Subcutaneous abdominal adipose tissue (tissue), 5 donors: Measurements from ENCODE around the gene GALNTL6.

Experiments used
- H3K27ac ChIP-seq: one replicate; pipeline ENCODE4 v1.7.0; 2013; ENCODE audit warnings: low read depth, mild to moderate bottlenecking, inconsistent platforms, low read length, moderate library complexity
- H3K27me3 ChIP-seq, 5 donors: one replicate each; pipeline ENCODE4 v1.7.0; 2013; ENCODE audit warnings: low read length in 5 of 5, inconsistent platforms in 1 of 5; ENCODE audit not compliant: control insufficient read depth in 5 of 5, insufficient read depth in 4 of 5
- H3K36me3 ChIP-seq, 5 donors: one replicate each; pipeline ENCODE4 v1.7.0; 2013; ENCODE audit warnings: low read length in 5 of 5; ENCODE audit not compliant: control insufficient read depth in 5 of 5, insufficient read depth in 5 of 5
- H3K4me1 ChIP-seq, 5 donors: one replicate each; pipeline ENCODE4 v1.7.0; 2013; ENCODE audit warnings: low read length in 5 of 5, mild to moderate bottlenecking in 3 of 5, moderate library complexity in 1 of 5; ENCODE audit not compliant: control insufficient read depth in 5 of 5, insufficient read depth in 5 of 5
- H3K4me3 ChIP-seq, 5 donors: one replicate each; pipeline ENCODE4 v1.7.0; 2013; ENCODE audit warnings: low read length in 5 of 5, low read depth in 1 of 5
- H3K9ac ChIP-seq, 5 donors: one replicate each; pipeline ENCODE4 v1.7.0; 2013; ENCODE audit warnings: low read length in 5 of 5, mild to moderate bottlenecking in 4 of 5, moderate library complexity in 3 of 5
- H3K9me3 ChIP-seq, 5 donors: one replicate each; pipeline ENCODE4 v1.7.0; 2013; ENCODE audit warnings: low read length in 5 of 5; ENCODE audit not compliant: control insufficient read depth in 5 of 5
- donor health status: healthy.
- donor health status: healthy.
- donor health status: healthy.
- donor health status: healthy.
- donor health status: healthy.

GALNTL6 gene

GRCh38 chr4:172369471-172369959 is 556.3 kb downstream of the GALNTL6 start:
- no peak overlapping the region for H3K4me3 ChIP-seq
- H3K27ac ChIP-seq, result no peak overlapping the region
- H3K9ac ChIP-seq, result no peak overlapping the region
- H3K36me3 ChIP-seq, result no peaks in the 10 kb centered on the region
- H3K4me1 ChIP-seq, result no peaks in the 10 kb centered on the region
- H3K9me3 ChIP-seq, result peaks cover 0 to 10% (median 3%) of the 10 kb centered on the region in 5 donors
- H3K27me3 ChIP-seq, result no peaks in the 10 kb centered on the region

GRCh38 chr4:172377486-172378140 is 564.4 kb downstream of the GALNTL6 start:
- Histone ChIP-seq H3K9me3 (peaks cover 0 to 7% (median 3%) of the 10 kb centered on the region in 5 donors), H3K27me3 (no peaks in the 10 kb centered on the region), H3K9ac (no peak overlapping the region), H3K4me1 (no peaks in the 10 kb centered on the region), H3K4me3 (no peak overlapping the region), H3K36me3 (no peaks in the 10 kb centered on the region), H3K27ac (no peak overlapping the region)

DNA sequence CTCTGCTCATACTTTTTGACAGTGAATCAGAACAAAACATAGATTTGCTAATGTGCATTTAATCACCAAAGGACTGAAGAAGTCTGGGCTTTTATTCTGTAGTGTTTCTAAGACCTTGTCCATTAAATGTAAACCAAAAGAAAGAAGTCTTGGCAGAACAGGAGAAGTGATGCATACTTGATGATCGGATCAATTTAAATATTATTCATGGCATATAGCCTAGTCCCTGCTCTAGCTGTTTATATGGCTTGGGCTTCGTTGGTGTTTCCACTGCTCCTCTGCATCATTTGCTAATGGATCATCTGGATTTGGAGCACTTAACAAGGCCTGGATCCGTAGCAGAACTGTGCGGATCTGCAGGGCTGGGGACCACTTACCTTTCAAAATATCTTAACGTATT is 566.6 kb downstream of the GALNTL6 start:
- Histone ChIP-seq H3K9ac (no peak overlapping the region), H3K27ac (no peak overlapping the region), H3K27me3 (no peaks in the 10 kb centered on the region), H3K36me3 (no peaks in the 10 kb centered on the region), H3K9me3 (peaks cover 0 to 7% (median 3%) of the 10 kb centered on the region in 5 donors), H3K4me1 (no peaks in the 10 kb centered on the region), H3K4me3 (no peak overlapping the region)

DNA sequence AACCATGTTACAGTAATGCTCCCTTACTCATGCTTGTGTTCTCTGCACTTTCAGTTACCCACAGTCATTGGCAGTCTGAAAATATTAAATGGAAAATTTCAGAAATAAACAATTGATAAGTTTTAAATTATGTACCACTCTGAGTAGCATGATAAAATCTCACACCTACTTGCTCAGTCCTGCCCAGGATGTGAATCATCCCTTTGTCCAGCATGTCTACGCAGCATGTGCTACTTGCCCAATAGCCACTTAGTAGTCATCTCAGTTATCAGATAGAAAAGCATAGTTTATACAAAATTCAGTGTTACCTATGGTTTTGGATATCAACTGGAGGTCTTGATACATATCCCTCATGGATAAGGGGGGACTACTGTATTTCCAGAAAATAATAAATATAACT is 577.1 kb downstream of the GALNTL6 start:
- no peak overlapping the region for H3K9ac ChIP-seq
- no peak overlapping the region for H3K4me3 ChIP-seq
- no peaks in the 10 kb centered on the region for H3K36me3 ChIP-seq
- peaks cover 0 to 3% (median 0%) of the 10 kb centered on the region in 5 donors for H3K9me3 ChIP-seq
- H3K27me3 ChIP-seq, result no peaks in the 10 kb centered on the region
- no peak overlapping the region for H3K27ac ChIP-seq
- no peaks in the 10 kb centered on the region for H3K4me1 ChIP-seq

DNA sequence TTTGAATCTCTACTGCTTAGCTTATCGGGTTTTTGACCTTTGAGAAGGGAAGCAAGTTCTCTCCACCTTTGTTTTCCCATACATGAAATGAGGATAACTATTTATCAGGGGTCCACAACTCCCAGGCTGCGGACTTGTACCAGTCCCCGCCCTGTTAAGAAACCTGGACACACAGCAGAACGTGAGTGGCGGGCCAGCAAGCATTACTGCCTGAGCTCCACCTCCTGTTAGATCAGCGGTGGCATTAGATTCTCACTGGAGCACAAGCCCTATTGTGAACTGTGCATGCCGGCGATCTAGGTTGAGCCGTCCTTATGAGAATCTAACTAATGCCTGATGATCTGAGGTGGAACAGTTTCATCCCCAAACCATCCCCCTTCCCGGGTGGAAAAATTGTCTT is 579.5 kb downstream of the GALNTL6 start:
- Histone ChIP-seq H3K4me3 (no peak overlapping the region), H3K36me3 (no peaks in the 10 kb centered on the region), H3K9ac (no peak overlapping the region), H3K27ac (no peak overlapping the region), H3K27me3 (no peaks in the 10 kb centered on the region), H3K4me1 (no peaks in the 10 kb centered on the region), H3K9me3 (peaks cover 0 to 2% (median 0%) of the 10 kb centered on the region in 5 donors)

DNA sequence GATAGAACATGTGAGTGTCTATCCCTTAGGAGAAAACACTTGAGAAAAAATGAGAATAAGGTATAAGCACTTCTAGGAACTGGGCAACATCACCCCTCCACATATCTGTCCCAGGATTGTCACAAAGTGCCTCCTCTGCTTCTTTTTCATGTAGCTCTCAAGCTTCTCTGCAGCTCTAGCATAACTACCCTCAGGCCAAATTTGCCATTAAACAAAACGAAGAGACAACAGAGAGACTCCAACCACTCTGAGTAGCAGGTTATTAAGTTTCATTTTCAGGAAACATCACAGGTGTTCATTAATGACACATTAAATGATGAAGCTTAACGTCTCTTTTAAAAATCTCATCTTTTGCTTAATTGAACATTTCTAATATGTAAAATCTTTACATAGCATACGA is 580.0 kb downstream of the GALNTL6 start:
- Histone ChIP-seq H3K36me3 (no peaks in the 10 kb centered on the region), H3K9me3 (no peaks in the 10 kb centered on the region), H3K9ac (no peak overlapping the region), H3K4me3 (no peak overlapping the region), H3K4me1 (no peaks in the 10 kb centered on the region), H3K27ac (no peak overlapping the region), H3K27me3 (no peaks in the 10 kb centered on the region)

DNA sequence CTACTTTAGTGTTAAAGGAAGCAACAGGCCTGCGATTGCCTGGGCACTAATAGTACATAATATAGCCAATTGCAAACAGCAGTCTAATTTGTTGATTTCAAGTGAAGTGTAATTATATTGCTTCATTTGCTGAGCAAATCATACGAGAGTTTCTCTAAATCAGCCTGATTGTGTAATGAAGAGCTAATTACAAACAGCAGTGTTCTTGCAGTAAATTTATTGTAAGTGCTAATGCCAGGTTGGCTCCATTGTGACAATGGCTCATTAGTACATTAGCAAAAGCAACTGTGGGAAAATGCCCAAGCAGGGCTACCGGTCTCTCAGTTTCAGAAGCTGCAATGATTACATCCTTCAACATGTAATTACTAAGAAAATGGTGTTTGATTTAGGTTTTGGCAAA is 591.5 kb downstream of the GALNTL6 start:
- peaks cover 0 to 4% (median 0%) of the 10 kb centered on the region in 5 donors for H3K4me1 ChIP-seq
- H3K27me3 ChIP-seq, result no peaks in the 10 kb centered on the region
- no peak overlapping the region for H3K9ac ChIP-seq
- no peak overlapping the region for H3K4me3 ChIP-seq
- H3K36me3 ChIP-seq, result no peaks in the 10 kb centered on the region
- no peak overlapping the region for H3K27ac ChIP-seq
- no peaks in the 10 kb centered on the region for H3K9me3 ChIP-seq

DNA sequence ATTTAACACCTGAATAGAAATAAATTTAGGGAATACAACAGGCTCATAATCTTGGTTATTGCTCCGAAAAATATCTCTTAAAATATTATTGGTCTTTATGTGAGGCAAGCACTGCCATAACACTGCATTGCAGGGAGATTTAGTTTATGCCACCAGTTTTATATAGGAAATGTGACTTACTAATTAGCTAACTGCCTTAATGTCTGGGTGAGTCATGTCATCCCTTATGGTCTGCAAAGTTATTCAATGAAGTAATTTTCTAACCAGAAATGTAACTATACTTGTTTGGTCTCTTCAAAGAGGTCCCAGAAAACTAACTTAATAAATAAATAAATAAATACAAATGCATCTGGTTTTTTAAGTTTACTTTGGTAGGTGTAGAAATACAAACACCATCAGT is 597.2 kb downstream of the GALNTL6 start:
- Histone ChIP-seq H3K9ac (no peak overlapping the region), H3K9me3 (no peaks in the 10 kb centered on the region), H3K36me3 (no peaks in the 10 kb centered on the region), H3K27ac (no peak overlapping the region), H3K4me1 (peaks cover 0 to 4% (median 0%) of the 10 kb centered on the region in 5 donors), H3K4me3 (no peak overlapping the region), H3K27me3 (no peaks in the 10 kb centered on the region)

- Histone ChIP-seq H3K36me3 (no peaks in the 10 kb centered on the region), H3K4me3 (no peak overlapping the region), H3K27ac (no peak overlapping the region), H3K9me3 (no peaks in the 10 kb centered on the region), H3K9ac (no peak overlapping the region), H3K4me1 (peaks cover 0 to 4% (median 0%) of the 10 kb centered on the region in 5 donors), H3K27me3 (no peaks in the 10 kb centered on the region)
These were observed 597.9 kb downstream of the GALNTL6 start for GRCh38 chr4:172411149-172411548.

- Histone ChIP-seq H3K9me3 (no peaks in the 10 kb centered on the region), H3K4me3 (no peak overlapping the region), H3K4me1 (peaks cover 0 to 4% (median 0%) of the 10 kb centered on the region in 5 donors), H3K27ac (no peak overlapping the region), H3K36me3 (no peaks in the 10 kb centered on the region), H3K9ac (no peak overlapping the region), H3K27me3 (no peaks in the 10 kb centered on the region)
These were observed 599.8 kb downstream of the GALNTL6 start for GRCh38 chr4:172412851-172413580.
